ENCODE data around the gene GSTM5. TPM values are rescaled to one million over a fixed set of nuclear protein-coding genes. Genes with fewer than 3 reads are reported as not detected.

GSTM5 gene
- total RNA-seq, 1 experiment from 2014 or later, result 0.11 TPM

GRCh38 chr1:109719337-109719837 is 7.3 kb downstream of the GSTM5 start:
- ATAC-seq, result no peak
- H3K27ac Mint-ChIP-seq, result no peak overlapping the region
- TF ChIP-seq ZSCAN18 (CRISPR knock-in tag; IDR thresholded peaks at IDR 0.05) (no peak), HMGA2 (CRISPR knock-in tag; IDR thresholded peaks at IDR 0.05) (no peak), ETV6 (CRISPR knock-in tag; IDR thresholded peaks at IDR 0.05) (no peak), NR2C2 (CRISPR knock-in tag; IDR thresholded peaks at IDR 0.05) (no peak), ZNF317 (CRISPR knock-in tag; IDR thresholded peaks at IDR 0.05; ENCODE audit: borderline replicate concordance, low read depth) (no peak), NR3C1 (CRISPR knock-in tag; conservative IDR thresholded peaks at IDR 0.05; ENCODE audit: low read depth) (no peak), ZNF423 (CRISPR knock-in tag; IDR thresholded peaks at IDR 0.05) (no peak), AFF4 (CRISPR knock-in tag; IDR thresholded peaks at IDR 0.05; ENCODE audit: borderline replicate concordance) (no peak), E2F4 (CRISPR knock-in tag; IDR thresholded peaks at IDR 0.05; ENCODE audit: borderline replicate concordance, low read depth) (no peak), NFE2L1 (CRISPR knock-in tag; IDR thresholded peaks at IDR 0.05) (no peak), E2F1 (CRISPR knock-in tag; IDR thresholded peaks at IDR 0.05) (no peak), SP1 (CRISPR knock-in tag; conservative IDR thresholded peaks at IDR 0.05) (no peak), MXD4 (CRISPR knock-in tag; IDR thresholded peaks at IDR 0.05; ENCODE audit: borderline replicate concordance) (no peak), ATF3 (CRISPR knock-in tag; conservative IDR thresholded peaks at IDR 0.05) (no peak), OVOL2 (CRISPR knock-in tag; IDR thresholded peaks at IDR 0.05; ENCODE audit: borderline replicate concordance) (no peak), ZNF263 (CRISPR knock-in tag; IDR thresholded peaks at IDR 0.05; ENCODE audit: low read depth) (no peak), ARID4B (CRISPR knock-in tag; IDR thresholded peaks at IDR 0.05; ENCODE audit: borderline replicate concordance) (no peak)
- no peak for DNase-seq (ENCODE audit: low spot score)
- no peaks in the 10 kb centered on the region for H3K4me1 Mint-ChIP-seq
- H3K4me3 Mint-ChIP-seq, result no peak overlapping the region
- peaks cover under 1% of the 10 kb centered on the region; the same call in 1 of the 2 replicates for H3K27me3 Mint-ChIP-seq (ENCODE audit: low read depth)
- CTCF ChIA-PET, result interaction anchor here (2.3 kb wide), 1 partner anchor 79 kb away, joined by 7 read pairs; no protein-coding TSS in a partner anchor
- H3K9me3 Mint-ChIP-seq, result peaks cover 7% of the 10 kb centered on the region
- H3K36me3 Mint-ChIP-seq, result no peaks in the 10 kb centered on the region
- POLR2A ChIA-PET, result no interaction called here

Data from WTC11 (cell line).